Muscle layer of duodenum (tissue), 2 donors: Measurements from ENCODE around the gene PRRG2.
A peak's percentile ranks its signal among the peaks of the same experiment; 100 is the strongest.

Experiments
- H3K27ac ChIP-seq: one replicate; pipeline ENCODE4 v1.7.0; 2013; ENCODE audit warnings: mild to moderate bottlenecking, low read length
- H3K27me3 ChIP-seq: one replicate; pipeline ENCODE4 v1.7.0; 2013; ENCODE audit warnings: low read depth, mild to moderate bottlenecking, control low read depth, low read length
- H3K36me3 ChIP-seq, 2 donors: one replicate each; pipeline ENCODE4 v1.7.0; 2013; ENCODE audit warnings: low read length in 2 of 2, control low read depth in 1 of 2, mild to moderate bottlenecking in 1 of 2; ENCODE audit not compliant: insufficient read depth in 2 of 2, control insufficient read depth in 1 of 2
- H3K4me1 ChIP-seq, 2 donors: one replicate each; pipeline ENCODE4 v1.7.0; 2013; ENCODE audit warnings: low read length in 2 of 2, mild to moderate bottlenecking in 2 of 2, control low read depth in 1 of 2, moderate library complexity in 1 of 2; ENCODE audit not compliant: insufficient read depth in 2 of 2, control insufficient read depth in 1 of 2
- H3K4me3 ChIP-seq, 2 donors: one replicate each; pipeline ENCODE4 v1.7.0; 2013; ENCODE audit warnings: low read length in 2 of 2, low read depth in 1 of 2, mild to moderate bottlenecking in 1 of 2
- H3K9me3 ChIP-seq, 2 donors: one replicate each; pipeline ENCODE4 v1.7.0; 2013; ENCODE audit warnings: low read length in 2 of 2, control low read depth in 1 of 2, mild to moderate bottlenecking in 1 of 2; ENCODE audit not compliant: control insufficient read depth in 1 of 2
- donor health status: healthy.

The PRRG2 gene

DNA sequence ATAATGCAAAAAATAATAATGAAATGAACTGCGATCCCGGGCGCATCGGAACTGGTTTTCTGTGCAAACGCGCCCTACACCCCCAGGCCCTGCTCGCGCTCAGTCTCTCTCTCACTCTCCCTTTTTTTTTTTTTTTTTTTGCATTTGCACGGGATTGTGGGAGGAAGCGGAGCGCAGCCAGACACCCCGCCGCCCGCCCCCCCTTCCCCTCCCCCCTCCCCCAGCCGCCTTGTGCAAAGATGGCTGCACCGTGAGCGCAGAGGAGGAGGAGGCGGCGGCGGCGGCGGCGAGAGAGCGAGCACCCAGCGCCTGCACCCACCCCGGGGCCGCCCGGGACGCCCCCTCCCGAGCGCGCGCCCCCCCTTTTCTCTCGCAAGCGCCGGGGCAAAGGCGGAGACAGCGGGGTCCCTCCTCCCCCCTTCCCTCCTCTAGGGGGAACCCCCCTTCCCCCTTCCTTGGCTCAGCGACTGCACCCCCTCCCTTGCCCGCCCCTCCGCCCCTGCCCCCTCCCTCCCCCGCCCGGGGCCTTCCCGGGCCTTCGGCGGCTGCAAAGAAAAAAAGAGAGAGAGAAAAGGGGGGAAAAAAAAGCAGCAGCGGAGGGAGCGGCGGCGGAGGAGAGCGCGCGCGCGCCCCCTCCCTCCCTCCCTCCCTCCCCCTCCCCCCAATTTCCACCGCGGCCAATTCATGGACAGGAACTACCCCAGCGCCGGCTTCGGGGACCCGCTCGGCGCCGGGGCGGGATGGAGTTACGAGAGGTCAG is 10.0 kb downstream of the PRRG2 start, which contains the start of gene PRR12:
PRR12 (plus strand) TSS at position 212 of the 760 bp plus-strand sequence; CDS start at position 685, 473 bp downstream.
- Histone ChIP-seq H3K9me3 (no peaks in the 10 kb centered on the region), H3K36me3 (peaks cover 6 to 19% of the 10 kb centered on the region in 2 donors), H3K4me1 (peaks cover 7 to 23% of the 10 kb centered on the region in 2 donors), H3K27ac (peak within 1 kb of the TSS; percentile 85), H3K4me3 (peak within 1 kb of the TSS; percentile 75 to 83), H3K27me3 (no peaks in the 10 kb centered on the region)

DNA sequence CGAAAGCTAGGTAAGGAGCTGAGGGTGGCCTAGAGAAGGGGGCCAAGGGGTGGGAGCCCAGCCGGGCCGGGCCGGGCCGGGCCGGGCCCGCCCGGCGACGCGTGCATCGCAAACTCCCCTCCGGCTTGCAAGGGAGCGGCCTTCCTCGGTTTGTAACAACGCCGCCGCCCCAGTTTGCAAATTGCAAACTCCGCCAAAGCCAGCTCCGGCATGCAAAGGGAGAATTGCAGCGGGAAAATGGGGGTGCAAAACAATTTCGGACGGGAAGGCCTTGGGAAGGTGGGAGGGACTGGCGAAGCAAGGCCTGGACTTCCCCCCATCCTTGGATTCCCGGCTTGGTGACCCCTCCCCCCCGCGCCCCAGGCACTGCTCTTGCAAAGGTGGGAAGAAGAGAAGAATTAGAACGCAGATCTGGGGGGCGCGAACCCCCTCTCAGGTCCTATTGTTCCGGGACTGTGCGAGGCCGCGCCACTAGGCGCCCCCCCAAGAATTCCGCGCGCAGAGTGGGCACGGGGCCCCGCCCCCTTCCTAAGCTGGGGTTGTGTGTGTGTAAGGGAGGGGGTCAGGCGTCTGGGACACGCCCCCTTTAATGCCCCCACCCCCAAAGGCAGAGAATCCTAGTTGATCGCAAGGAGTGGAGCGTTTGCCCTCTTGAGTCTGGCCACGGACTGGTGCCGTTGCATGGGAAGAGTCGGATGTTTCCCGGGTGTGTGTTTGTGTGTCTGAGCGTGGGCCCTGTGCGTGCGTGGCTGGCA is 10.8 kb downstream of the PRRG2 start:
- Histone ChIP-seq H3K4me1 (peaks cover 7 to 23% of the 10 kb centered on the region in 2 donors), H3K9me3 (no peaks in the 10 kb centered on the region), H3K27me3 (no peaks in the 10 kb centered on the region), H3K27ac (no peak overlapping the region), H3K36me3 (peaks cover 6 to 25% of the 10 kb centered on the region in 2 donors), H3K4me3 (peak overlapping the region; percentile 75 to 83)

DNA sequence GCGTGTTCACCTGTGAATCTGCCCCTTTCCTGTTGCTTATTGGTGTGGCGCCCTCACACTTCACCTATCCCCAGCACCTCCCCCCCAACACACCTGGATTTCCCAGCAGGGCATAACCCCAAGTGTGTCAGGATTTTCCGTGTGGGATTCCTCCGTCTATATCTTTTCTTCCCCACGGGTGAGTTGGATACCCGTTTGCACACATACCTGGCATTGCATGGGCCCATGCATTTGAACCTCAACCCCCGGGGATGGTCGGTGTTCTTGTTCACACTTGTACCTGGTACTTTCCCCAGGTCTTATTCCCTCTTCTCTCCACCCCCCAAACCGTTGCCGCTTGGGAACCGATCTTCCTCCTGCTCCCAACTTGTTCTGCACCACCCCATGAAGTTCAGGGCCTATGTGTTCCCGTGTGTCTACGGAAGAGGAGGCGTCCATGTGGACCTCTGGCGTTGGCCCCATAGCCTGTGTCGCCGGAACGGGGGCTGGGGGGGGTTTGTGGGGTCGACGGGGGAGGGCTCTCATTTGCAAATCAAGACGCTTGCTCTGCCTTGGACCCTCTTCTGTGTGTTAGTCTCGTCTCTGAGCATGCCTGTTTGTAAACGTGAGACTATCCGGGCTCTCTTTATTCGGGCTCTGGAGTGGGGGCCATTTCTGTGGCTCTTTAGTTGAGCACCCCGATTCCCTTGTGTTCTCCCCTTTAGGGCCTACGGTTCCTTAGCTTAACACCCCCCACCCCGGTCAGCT is 11.5 kb downstream of the PRRG2 start:
- Histone ChIP-seq H3K4me3 (peak overlapping the region; percentile 75 to 83), H3K27me3 (no peaks in the 10 kb centered on the region), H3K27ac (no peak overlapping the region), H3K4me1 (peaks cover 7 to 23% of the 10 kb centered on the region in 2 donors), H3K9me3 (no peaks in the 10 kb centered on the region), H3K36me3 (peaks cover 6 to 32% of the 10 kb centered on the region in 2 donors)

DNA sequence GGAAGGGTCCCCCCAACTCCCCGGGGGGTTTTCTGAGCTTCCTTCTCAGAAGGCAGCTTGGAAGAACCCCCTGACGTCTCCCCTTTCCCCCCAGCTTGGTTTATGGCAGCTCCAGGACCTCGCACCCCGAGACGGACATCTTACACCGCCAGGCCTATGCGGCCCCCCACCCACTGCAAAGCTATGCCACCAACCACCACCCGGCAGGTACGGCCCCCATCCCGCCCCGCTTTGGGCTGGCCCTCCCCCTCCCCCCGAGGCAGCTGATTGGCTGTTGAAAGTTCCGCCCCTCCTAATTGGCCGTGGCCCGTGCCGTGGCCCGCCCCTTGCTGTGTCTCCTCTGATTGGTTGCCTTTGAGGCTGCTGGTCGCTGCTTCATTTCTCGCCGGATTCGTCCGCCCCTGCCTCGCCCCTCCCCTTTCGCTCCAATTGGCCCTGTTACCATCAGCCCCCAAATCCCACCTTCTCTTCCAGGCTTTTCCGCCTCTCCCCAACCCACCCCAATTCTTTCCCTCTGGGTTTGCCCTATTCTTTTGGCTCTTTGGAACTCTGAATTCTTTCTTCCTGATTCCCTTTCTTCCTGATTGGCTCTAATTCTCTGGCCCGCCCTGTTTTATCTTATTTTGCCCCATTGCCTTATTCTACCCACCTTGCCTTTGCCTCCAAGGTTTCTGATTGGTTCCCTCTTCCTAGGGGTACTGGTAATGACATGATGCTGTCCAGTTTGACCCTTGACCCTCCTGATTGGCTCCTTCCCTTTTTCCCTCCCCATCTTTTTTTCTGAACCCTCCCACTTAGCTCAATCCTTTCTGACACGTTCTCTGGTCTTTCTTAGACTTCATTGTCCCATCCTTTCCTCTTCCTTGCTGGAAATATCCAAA is 12.4 kb downstream of the PRRG2 start:
- Histone ChIP-seq H3K27ac (peak overlapping the region; percentile 77), H3K36me3 (peaks cover 6 to 34% of the 10 kb centered on the region in 2 donors), H3K9me3 (no peaks in the 10 kb centered on the region), H3K4me1 (peaks cover 7 to 23% of the 10 kb centered on the region in 2 donors), H3K4me3 (peak overlapping the region; percentile 75 to 83), H3K27me3 (no peaks in the 10 kb centered on the region)

DNA sequence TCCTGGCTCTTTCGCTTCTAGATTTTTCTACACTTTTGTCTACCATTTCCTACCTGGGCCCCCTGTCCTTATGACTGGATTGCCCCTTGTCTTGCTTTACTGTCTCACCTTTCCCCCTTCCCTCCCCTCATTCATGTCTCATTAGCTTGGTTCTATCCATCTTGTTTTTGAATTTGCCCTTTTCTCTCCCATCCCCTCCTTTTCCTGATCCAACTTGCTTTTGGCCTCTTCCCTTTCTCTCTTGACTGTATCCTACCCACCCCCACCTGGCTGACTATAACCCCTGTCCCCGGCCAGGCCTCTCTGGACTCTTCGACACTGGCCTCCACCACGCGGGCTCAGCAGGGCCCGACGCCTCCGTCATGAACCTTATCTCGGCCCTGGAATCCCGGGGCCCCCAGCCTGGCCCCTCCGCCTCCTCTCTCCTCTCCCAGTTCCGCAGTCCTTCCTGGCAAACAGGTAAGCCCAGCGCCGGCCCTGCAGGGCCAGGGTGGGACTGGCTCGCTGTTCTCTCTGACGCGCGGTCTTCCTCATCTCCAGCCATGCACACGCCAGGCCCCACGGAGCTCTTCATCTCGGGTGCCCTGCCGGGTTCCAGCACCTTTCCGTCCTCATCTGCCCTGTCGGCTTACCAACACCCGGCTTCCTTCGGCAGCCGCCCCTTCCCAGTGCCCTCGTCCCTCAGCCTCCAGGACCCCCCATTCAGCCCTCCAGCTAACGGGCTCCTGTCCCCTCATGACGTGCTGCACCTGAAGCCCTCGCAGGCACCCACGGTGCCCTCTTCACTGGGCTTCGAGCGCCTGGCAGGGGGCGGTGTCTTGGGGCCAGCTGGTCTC is 13.3 kb downstream of the PRRG2 start:
- H3K4me3 ChIP-seq: no peak overlapping the region
- peaks cover 7 to 23% of the 10 kb centered on the region in 2 donors for H3K4me1 ChIP-seq
- H3K27ac ChIP-seq: peak overlapping the region; percentile 77
- H3K9me3 ChIP-seq: no peaks in the 10 kb centered on the region
- H3K36me3 ChIP-seq: peaks cover 10 to 36% of the 10 kb centered on the region in 2 donors
- H3K27me3 ChIP-seq: no peaks in the 10 kb centered on the region

DNA sequence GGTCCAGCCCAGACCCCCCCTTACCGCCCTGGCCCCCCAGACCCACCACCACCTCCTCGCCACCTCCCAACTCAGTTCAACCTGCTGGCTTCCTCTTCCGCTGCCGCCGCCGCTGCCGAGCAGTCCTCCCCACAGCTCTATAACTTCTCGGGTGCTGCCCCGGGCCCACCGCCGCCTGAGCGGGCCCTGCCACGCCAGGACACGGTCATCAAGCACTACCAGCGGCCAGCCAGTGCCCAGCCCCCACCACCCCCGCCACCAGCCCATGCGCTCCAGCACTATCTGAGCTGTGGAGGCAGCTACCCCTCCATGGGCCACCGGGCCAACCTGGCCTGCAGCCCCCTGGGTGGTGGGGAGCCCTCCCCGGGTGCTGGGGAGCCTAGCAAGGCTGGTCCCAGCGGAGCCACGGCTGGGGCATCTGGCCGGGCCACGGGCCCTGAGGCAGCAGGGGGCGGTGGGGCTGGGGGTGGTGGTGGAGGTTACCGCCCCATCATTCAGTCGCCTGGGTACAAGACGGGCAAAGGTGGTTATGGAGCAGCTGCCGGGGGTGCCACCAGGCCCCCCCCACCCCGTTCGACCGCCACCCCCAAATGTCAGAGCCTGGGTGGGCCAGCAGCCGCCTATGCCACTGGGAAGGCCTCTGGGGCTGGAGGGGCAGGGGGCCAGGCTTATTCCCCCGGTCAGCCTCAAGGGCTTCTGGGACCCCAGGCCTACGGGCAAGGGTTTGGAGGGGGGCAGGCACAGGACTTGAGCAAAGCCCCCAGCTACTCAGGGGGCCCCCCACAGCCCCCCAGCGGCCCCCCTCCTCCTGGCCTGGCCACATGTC is 14.1 kb downstream of the PRRG2 start:
- H3K9me3 ChIP-seq: no peaks in the 10 kb centered on the region
- H3K27ac ChIP-seq: no peak overlapping the region
- no peaks in the 10 kb centered on the region for H3K27me3 ChIP-seq
- H3K4me1 ChIP-seq: peaks cover 7 to 23% of the 10 kb centered on the region in 2 donors
- H3K36me3 ChIP-seq: peaks cover 10 to 45% of the 10 kb centered on the region in 2 donors
- H3K4me3 ChIP-seq: no peak overlapping the region

GRCh38 chr19:49595819-49596404 is 14.8 kb downstream of the PRRG2 start:
- Histone ChIP-seq H3K36me3 (peaks cover 10 to 49% of the 10 kb centered on the region in 2 donors), H3K27me3 (no peaks in the 10 kb centered on the region), H3K4me1 (peaks cover 7 to 23% of the 10 kb centered on the region in 2 donors), H3K9me3 (no peaks in the 10 kb centered on the region), H3K27ac (no peak overlapping the region), H3K4me3 (no peak overlapping the region)

DNA sequence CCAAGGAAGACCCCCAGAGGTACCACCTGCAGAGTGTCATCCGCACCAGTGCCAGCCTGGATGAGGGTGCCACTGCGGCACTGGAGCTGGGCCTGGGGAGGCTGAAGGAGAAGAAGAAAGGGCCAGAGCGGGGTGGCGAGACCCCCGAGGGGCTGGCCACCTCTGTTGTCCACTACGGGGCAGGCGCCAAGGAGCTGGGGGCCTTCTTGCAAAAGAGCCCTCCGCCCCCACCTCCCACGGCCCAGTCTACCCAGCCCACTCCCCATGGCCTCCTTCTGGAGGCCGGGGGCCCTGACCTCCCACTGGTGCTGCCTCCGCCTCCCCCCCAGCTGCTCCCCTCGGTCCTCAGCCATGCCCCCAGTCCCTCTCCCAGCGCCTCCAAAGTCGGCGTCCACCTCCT is 15.3 kb downstream of the PRRG2 start:
- Histone ChIP-seq H3K9me3 (no peaks in the 10 kb centered on the region), H3K27me3 (no peaks in the 10 kb centered on the region), H3K36me3 (peaks cover 10 to 53% of the 10 kb centered on the region in 2 donors), H3K4me3 (no peak overlapping the region), H3K27ac (no peak overlapping the region), H3K4me1 (peaks cover 7 to 23% of the 10 kb centered on the region in 2 donors)

DNA sequence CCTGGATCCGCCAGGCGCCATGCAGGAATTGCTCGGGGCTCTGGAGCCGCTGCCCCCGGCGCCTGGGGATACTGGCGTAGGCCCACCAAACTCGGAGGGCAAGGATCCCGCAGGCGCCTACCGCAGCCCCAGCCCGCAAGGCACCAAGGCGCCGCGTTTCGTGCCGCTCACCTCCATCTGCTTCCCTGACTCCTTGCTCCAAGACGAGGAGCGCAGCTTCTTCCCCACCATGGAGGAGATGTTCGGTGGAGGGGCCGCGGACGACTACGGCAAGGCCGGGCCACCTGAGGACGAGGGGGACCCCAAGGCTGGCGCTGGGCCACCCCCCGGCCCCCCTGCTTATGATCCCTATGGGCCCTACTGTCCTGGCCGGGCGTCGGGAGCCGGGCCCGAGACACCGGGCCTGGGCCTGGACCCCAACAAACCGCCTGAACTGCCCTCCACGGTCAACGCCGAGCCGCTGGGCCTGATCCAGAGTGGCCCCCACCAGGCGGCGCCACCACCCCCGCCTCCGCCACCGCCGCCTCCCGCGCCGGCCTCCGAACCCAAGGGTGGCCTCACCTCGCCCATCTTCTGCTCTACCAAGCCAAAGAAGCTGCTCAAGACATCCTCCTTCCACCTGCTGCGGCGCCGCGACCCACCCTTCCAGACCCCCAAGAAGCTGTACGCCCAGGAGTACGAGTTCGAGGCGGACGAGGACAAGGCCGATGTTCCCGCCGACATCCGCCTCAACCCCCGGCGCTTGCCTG is 16.0 kb downstream of the PRRG2 start:
- H3K4me1 ChIP-seq: peaks cover 7 to 18% of the 10 kb centered on the region in 2 donors
- H3K4me3 ChIP-seq: no peak overlapping the region
- no peaks in the 10 kb centered on the region for H3K27me3 ChIP-seq
- H3K27ac ChIP-seq: no peak overlapping the region
- H3K9me3 ChIP-seq: no peaks in the 10 kb centered on the region
- peaks cover 16 to 60% of the 10 kb centered on the region in 2 donors for H3K36me3 ChIP-seq
